HEK293T (cell line): Measurements from ENCODE around the gene USF3.

Experiments
- CTCF ChIA-PET: fragments of 350-600 bp; formaldehyde crosslinking; extraction: SDS; loops from one replicate; lab custom pipeline; 2021; ENCODE audit warnings: antibody characterized with exemption, inconsistent platforms; lab: Yijun Ruan, JAX
- POLR2A ChIA-PET: fragments of 350-600 bp; formaldehyde crosslinking; extraction: SDS; loops from one replicate; lab custom pipeline; 2020; ENCODE audit warnings: antibody characterized with exemption, inconsistent platforms; lab: Yijun Ruan, JAX
- DNase-seq: peaks from one replicate; pipeline ENCODE4 v3.0.0; 2012; ENCODE audit warnings: mixed read lengths; ENCODE audit errors: extremely low spot score
- ARNT ChIP-seq: fragments of 450-650 bp; IDR thresholded peaks from 2 replicates; pipeline ENCODE4 v1.6.1; 2017; ENCODE audit warnings: mild to moderate bottlenecking
- BHLHE40 ChIP-seq: fragments of 450-650 bp; IDR thresholded peaks from 2 replicates; pipeline ENCODE4 v1.6.1; 2016; ENCODE audit warnings: mild to moderate bottlenecking, moderate library complexity, borderline replicate concordance
- CTBP1 ChIP-seq: fragments of 450-650 bp; IDR thresholded peaks from 2 replicates; pipeline ENCODE4 v1.6.1; 2016; ENCODE audit warnings: borderline replicate concordance
- ELF4 ChIP-seq: fragments of 450-650 bp; IDR thresholded peaks from 2 replicates; pipeline ENCODE4 v1.6.1; 2017; ENCODE audit warnings: antibody characterized with exemption
- FOXA1 ChIP-seq: fragments of 450-650 bp; IDR thresholded peaks from 2 replicates; pipeline ENCODE4 v1.6.1; 2016; ENCODE audit warnings: mild to moderate bottlenecking
- FOXK2 ChIP-seq: fragments of 450-650 bp; IDR thresholded peaks from 2 replicates; pipeline ENCODE4 v1.6.1; 2016; ENCODE audit warnings: mild to moderate bottlenecking
- FOXM1 ChIP-seq: fragments of 450-650 bp; IDR thresholded peaks from 2 replicates; pipeline ENCODE4 v1.6.1; 2017; ENCODE audit warnings: mild to moderate bottlenecking, borderline replicate concordance
- HDGF ChIP-seq: fragments of 450-650 bp; IDR thresholded peaks from 2 replicates; pipeline ENCODE4 v1.6.1; 2017; ENCODE audit warnings: antibody characterized with exemption, borderline replicate concordance
- L3MBTL2 ChIP-seq: fragments of 450-650 bp; conservative IDR thresholded peaks from 2 replicates; pipeline ENCODE4 v1.6.1; 2016; ENCODE audit warnings: mild to moderate bottlenecking
- LEF1 ChIP-seq: fragments of 450-650 bp; IDR thresholded peaks from 2 replicates; pipeline ENCODE4 v1.6.1; 2017; ENCODE audit warnings: mild to moderate bottlenecking, borderline replicate concordance
- NFRKB ChIP-seq: fragments of 450-650 bp; IDR thresholded peaks from 2 replicates; pipeline ENCODE4 v1.6.1; 2016; ENCODE audit warnings: mild to moderate bottlenecking, moderate library complexity
- PKNOX1 ChIP-seq: fragments of 450-650 bp; IDR thresholded peaks from 2 replicates; pipeline ENCODE4 v1.6.1; 2016
- SP1 ChIP-seq: fragments of 450-650 bp; IDR thresholded peaks from 2 replicates; pipeline ENCODE4 v1.6.1; 2017
- SUZ12 ChIP-seq: fragments of 450-650 bp; IDR thresholded peaks from 2 replicates; pipeline ENCODE4 v1.6.1; 2016; ENCODE audit warnings: mild to moderate bottlenecking
- TARDBP ChIP-seq: fragments of 450-650 bp; IDR thresholded peaks from 2 replicates; pipeline ENCODE4 v1.6.1; 2016
- ZNF384 ChIP-seq: fragments of 450-650 bp; IDR thresholded peaks from 2 replicates; pipeline ENCODE4 v1.6.1; 2016

The USF3 gene

GRCh38 chr3:113685956-113686721, 10.3 kb downstream of the USF3 start:
- TF ChIP-seq BHLHE40: no peak
- no peak for TF ChIP-seq LEF1
- no peak for TF ChIP-seq SUZ12
- no peak for TF ChIP-seq TARDBP
- TF ChIP-seq FOXM1: no peak
- TF ChIP-seq FOXA1: no peak
- no peak for TF ChIP-seq NFRKB
- TF ChIP-seq ELF4: no peak
- TF ChIP-seq FOXK2: no peak
- TF ChIP-seq PKNOX1: no peak
- no peak for TF ChIP-seq ZNF384
- TF ChIP-seq SP1: no peak
- CTCF ChIA-PET: no interaction called here
- no peak for DNase-seq
- POLR2A ChIA-PET: no interaction called here

- POLR2A ChIA-PET: no interaction called here
- TF ChIP-seq SP1 (no peak), CTBP1 (no peak), ELF4 (no peak), BHLHE40 (no peak), LEF1 (no peak), PKNOX1 (no peak), L3MBTL2 (no peak), FOXA1 (no peak), TARDBP (no peak), HDGF (no peak), FOXK2 (no peak), ARNT (no peak), ZNF384 (no peak)
- DNase-seq: no peak
- CTCF ChIA-PET: no interaction called here
Measured at GRCh38 chr3:113685124-113685523, 11.3 kb downstream of the USF3 start.

GRCh38 chr3:113684271-113684819, 12.1 kb downstream of the USF3 start:
- ChIA-PET POLR2A (no interaction called here), CTCF (no interaction called here)
- DNase-seq: no peak
- TF ChIP-seq BHLHE40 (no peak), TARDBP (no peak), ZNF384 (no peak), FOXM1 (no peak), SUZ12 (no peak), FOXK2 (no peak), NFRKB (no peak), SP1 (no peak), LEF1 (no peak), ELF4 (no peak), PKNOX1 (no peak), HDGF (no peak), L3MBTL2 (no peak)

- no peak for DNase-seq
- ChIA-PET CTCF (no interaction called here), POLR2A (no interaction called here)
- TF ChIP-seq PKNOX1 (no peak), ZNF384 (no peak), CTBP1 (no peak), ELF4 (no peak), HDGF (no peak), SUZ12 (no peak), TARDBP (no peak), FOXA1 (no peak), ARNT (no peak), NFRKB (no peak), FOXK2 (no peak), FOXM1 (no peak), SP1 (no peak)
Measured at GRCh38 chr3:113678773-113679172, 17.7 kb downstream of the USF3 start.

GRCh38 chr3:113677737-113678136, 18.7 kb downstream of the USF3 start:
- CTCF ChIA-PET: no interaction called here
- TF ChIP-seq TARDBP: no peak
- no peak for TF ChIP-seq ARNT
- DNase-seq: no peak
- POLR2A ChIA-PET: no interaction called here

GRCh38 chr3:113676261-113676660, 20.2 kb downstream of the USF3 start:
- DNase-seq: no peak
- ChIA-PET CTCF (no interaction called here), POLR2A (no interaction called here)
- no peak for TF ChIP-seq L3MBTL2
- TF ChIP-seq ZNF384: no peak
- TF ChIP-seq SUZ12: no peak
- no peak for TF ChIP-seq FOXM1
- no peak for TF ChIP-seq PKNOX1
- TF ChIP-seq FOXK2: no peak
- TF ChIP-seq HDGF: no peak
- no peak for TF ChIP-seq SP1
- TF ChIP-seq BHLHE40: no peak
- no peak for TF ChIP-seq ARNT
- no peak for TF ChIP-seq TARDBP
- no peak for TF ChIP-seq NFRKB
- TF ChIP-seq CTBP1: no peak
- no peak for TF ChIP-seq ELF4
- TF ChIP-seq LEF1: no peak
